ENCODE measurements around the gene FOXD1.
"Not testable (repeated sequence)": the region's sequence is repeated elsewhere in the genome, so short reads cannot be mapped to it uniquely, and the experiment has no call there.

Gene FOXD1

DNA sequence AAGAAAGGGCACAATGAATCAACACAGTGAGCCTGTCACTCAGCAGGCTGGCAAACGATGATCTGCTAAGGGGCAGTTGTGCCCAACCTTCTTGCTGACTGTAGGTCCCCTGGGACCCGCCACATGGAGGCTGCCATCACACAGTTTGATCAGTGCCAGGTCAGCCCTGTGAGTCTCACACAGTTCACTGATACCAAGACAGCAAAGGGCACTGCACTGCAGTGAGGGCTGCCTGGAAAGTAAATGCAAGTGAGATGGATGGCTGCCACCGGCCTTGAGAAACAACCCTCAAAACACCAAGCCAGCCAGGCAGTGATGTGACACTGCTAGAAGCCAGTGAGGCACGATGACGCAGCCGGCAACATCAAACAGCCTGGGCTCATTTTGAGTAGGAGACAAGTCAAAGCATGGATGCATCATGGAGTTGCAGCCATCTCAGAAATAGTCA lies 30.3 kb downstream of the FOXD1 start:
- Mint-ChIP-seq H3K4me1 (peaks cover 7% of the 10 kb centered on the region), H3K4me3 (no peak overlapping the region), H3K36me3 (no peaks in the 10 kb centered on the region), H3K9me3 (peaks cover 5% of the 10 kb centered on the region), H3K27me3 (peaks cover 77% of the 10 kb centered on the region), H3K27ac (no peak overlapping the region)

- Mint-ChIP-seq H3K27ac (no peak overlapping the region), H3K27me3 (peaks cover 77% of the 10 kb centered on the region), H3K4me1 (peaks cover 7% of the 10 kb centered on the region), H3K9me3 (peaks cover 5% of the 10 kb centered on the region), H3K4me3 (no peak overlapping the region), H3K36me3 (no peaks in the 10 kb centered on the region)
Observed at GRCh38 chr5:73417303-73418034, 31.1 kb downstream of the FOXD1 start.

GRCh38 chr5:73415617-73416016 lies 33.0 kb downstream of the FOXD1 start:
- Mint-ChIP-seq H3K27me3 (peaks cover 63% of the 10 kb centered on the region), H3K36me3 (no peaks in the 10 kb centered on the region), H3K4me1 (peaks cover 7% of the 10 kb centered on the region), H3K9me3 (no peaks in the 10 kb centered on the region), H3K4me3 (no peak overlapping the region), H3K27ac (no peak overlapping the region)

DNA sequence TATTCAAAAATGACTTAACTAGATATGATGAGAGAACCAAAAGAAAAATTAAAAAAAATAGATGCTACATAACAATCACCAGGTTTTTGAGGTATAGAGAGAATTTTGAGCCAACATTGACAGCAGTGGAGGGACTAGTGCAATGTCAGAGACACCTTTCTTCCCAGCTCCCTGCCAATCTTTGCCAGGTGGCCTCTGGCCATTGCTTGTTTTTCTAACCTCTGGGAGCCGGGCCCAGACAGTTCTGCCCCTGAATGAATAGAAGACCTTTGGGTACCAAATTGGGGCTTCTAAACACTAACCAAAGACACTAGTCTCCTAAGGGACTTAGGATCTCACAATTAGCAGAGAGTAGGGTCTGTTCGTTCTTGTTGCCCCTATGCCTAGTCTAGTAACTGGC lies 33.4 kb downstream of the FOXD1 start:
- Mint-ChIP-seq H3K36me3 (no peaks in the 10 kb centered on the region), H3K4me1 (peaks cover 3% of the 10 kb centered on the region), H3K27ac (no peak overlapping the region), H3K27me3 (peaks cover 61% of the 10 kb centered on the region), H3K9me3 (no peaks in the 10 kb centered on the region), H3K4me3 (no peak overlapping the region)

- H3K9me3 Mint-ChIP-seq: no peaks in the 10 kb centered on the region
- no peak overlapping the region for H3K4me3 Mint-ChIP-seq
- H3K4me1 Mint-ChIP-seq: no peaks in the 10 kb centered on the region
- H3K36me3 Mint-ChIP-seq: no peaks in the 10 kb centered on the region
- peaks cover 44% of the 10 kb centered on the region for H3K27me3 Mint-ChIP-seq
- H3K27ac Mint-ChIP-seq: no peak overlapping the region
Observed at GRCh38 chr5:73412597-73412988, 36.0 kb downstream of the FOXD1 start.

GRCh38 chr5:73411936-73412596 lies 36.5 kb downstream of the FOXD1 start:
- H3K4me1 Mint-ChIP-seq: no peaks in the 10 kb centered on the region
- H3K4me3 Mint-ChIP-seq: no peak overlapping the region
- H3K27me3 Mint-ChIP-seq: peaks cover 41% of the 10 kb centered on the region
- no peak overlapping the region for H3K27ac Mint-ChIP-seq
- no peaks in the 10 kb centered on the region for H3K36me3 Mint-ChIP-seq
- H3K9me3 Mint-ChIP-seq: no peaks in the 10 kb centered on the region

GRCh38 chr5:73409927-73410326 lies 38.6 kb downstream of the FOXD1 start:
- not testable (repeated sequence) for H3K27ac Mint-ChIP-seq, H3K36me3 Mint-ChIP-seq, H3K9me3 Mint-ChIP-seq, H3K4me3 Mint-ChIP-seq, H3K4me1 Mint-ChIP-seq
- H3K27me3 Mint-ChIP-seq: peaks cover 34% of the 10 kb centered on the region

GRCh38 chr5:73405691-73406090 lies 42.9 kb downstream of the FOXD1 start:
- Mint-ChIP-seq H3K4me1 (no peaks in the 10 kb centered on the region), H3K36me3 (no peaks in the 10 kb centered on the region), H3K9me3 (no peaks in the 10 kb centered on the region), H3K4me3 (no peak overlapping the region), H3K27ac (no peak overlapping the region), H3K27me3 (peaks cover 18% of the 10 kb centered on the region)

GRCh38 chr5:73399775-73400174 lies 48.8 kb downstream of the FOXD1 start:
- Mint-ChIP-seq H3K4me1 (no peaks in the 10 kb centered on the region), H3K9me3 (no peaks in the 10 kb centered on the region), H3K27ac (no peak overlapping the region)

More at GRCh38 chr5:73399775-73400174, 48.8 kb downstream of the FOXD1 start:
- Mint-ChIP-seq H3K4me3 (no peak overlapping the region), H3K27me3 (peaks cover 21% of the 10 kb centered on the region), H3K36me3 (peaks cover 2% of the 10 kb centered on the region)
